Endothelial cell of umbilical vein (primary cell): ENCODE results near the gene MSL1.

Experiments used
- CTCF ChIP-seq, 2 donors: IDR thresholded peaks; 1 replicate in 1 of 2; 2 replicates in 1 of 2; pipeline ENCODE4 v1.5.1; 2011; ENCODE audit warnings: low read length in 2 of 2, mild to moderate bottlenecking in 2 of 2, moderate library complexity in 2 of 2, control low read depth in 1 of 2, inconsistent platforms in 1 of 2, low read depth in 1 of 2; ENCODE audit not compliant: insufficient read depth in 1 of 2; ENCODE audit errors: extremely low read depth in 1 of 2
- EZH2 ChIP-seq: IDR thresholded peaks from 2 replicates; pipeline ENCODE4 v1.6.1; 2012; ENCODE audit warnings: borderline replicate concordance, low read depth, mild to moderate bottlenecking, moderate library complexity, low read length, inconsistent platforms; ENCODE audit not compliant: severe bottlenecking
- POLR2AphosphoS5 ChIP-seq: IDR thresholded peaks from 2 replicates; pipeline ENCODE4 v1.6.1; 2012; ENCODE audit warnings: low read depth, mild to moderate bottlenecking, control low read depth, low read length, moderate library complexity; ENCODE audit not compliant: insufficient read depth

GRCh38 chr17:40100669-40101366 lies 21.0 kb upstream of the MSL1 start:
- no peak for TF ChIP-seq CTCF (IDR thresholded peaks at IDR 0.05; ENCODE audit: extremely low read depth in 1 of 2, insufficient read depth in 1 of 2, low read depth in 1 of 2, low read length in 2 of 2)
- TF ChIP-seq EZH2 = no peak
- peak; percentile 37 for TF ChIP-seq POLR2AphosphoS5
